Ecto neural progenitor cell (in vitro differentiated cells): Measurements from ENCODE around the gene STX3.
"Not testable (repeated sequence)": the region's sequence is repeated elsewhere in the genome, so short reads cannot be mapped to it uniquely, and the experiment has no call there.

Source experiments
- DNase-seq: peaks from one replicate; pipeline ENCODE4 v3.0.0-alpha.2; 2018; ENCODE audit warnings: low spot score

The STX3 gene

GRCh38 chr11:59842316-59842715, 87.1 kb downstream of the STX3 start:
- no peak for DNase-seq

- no peak for DNase-seq
These were observed 90.2 kb downstream of the STX3 start, which contains the start of gene CBLIF for GRCh38 chr11:59845399-59845798. Gene CBLIF (minus strand): TSS chr11:59845499. CDS start chr11:59845453, 46 bp downstream.

GRCh38 chr11:59846556-59846955, 91.4 kb downstream of the STX3 start:
- no peak for DNase-seq

GRCh38 chr11:59847626-59848025, 92.5 kb downstream of the STX3 start:
- DNase-seq = no peak

- DNase-seq = not testable (repeated sequence)
These were observed 93.3 kb downstream of the STX3 start for GRCh38 chr11:59848439-59848838.

GRCh38 chr11:59849129-59849528, 94.0 kb downstream of the STX3 start:
- DNase-seq = no peak

GRCh38 chr11:59849551-59849950, 94.4 kb downstream of the STX3 start:
- DNase-seq = not testable (repeated sequence)

GRCh38 chr11:59851416-59851815, 96.2 kb downstream of the STX3 start:
- DNase-seq = not testable (repeated sequence)

- no peak for DNase-seq
These were observed 99.7 kb downstream of the STX3 start for GRCh38 chr11:59854871-59855270.
